Activated T-helper 1 cell treated with anti-CD3 and anti-CD28 coated beads, Interleukin-12 subunit alpha, Interleukin-12 subunit beta, Interleukin-2, Interleukin-4 antibody, amounts not matched to agents 30 ng/mL and 10 ng/mL and 1 ng/mL, durations not matched to agents 14 hours and 24 hours and 36 hours (primary cell): ENCODE measurements around the gene MAB21L3. TPM values are rescaled to one million over a fixed set of nuclear protein-coding genes. Genes with fewer than 3 reads are reported as not detected.
A peak's percentile ranks its signal among the peaks of the same experiment; 100 is the strongest.

Experiments used
- DNase-seq: peaks from one replicate; pipeline ENCODE4 v3.0.0; 2021; ENCODE audit warnings: low spot score
- H3K27ac Mint-ChIP-seq: one replicate; pipeline ENCODE4 v1.8.0; 2021; ENCODE audit warnings: mild to moderate bottlenecking, mixed read lengths
- H3K27me3 Mint-ChIP-seq: one replicate; pipeline ENCODE4 v1.8.0; 2022; ENCODE audit warnings: mild to moderate bottlenecking, moderate library complexity, mixed read lengths; ENCODE audit not compliant: insufficient read depth
- H3K36me3 Mint-ChIP-seq: one replicate; pipeline ENCODE4 v1.8.0; 2021; ENCODE audit warnings: low read depth, mixed read lengths
- H3K4me1 Mint-ChIP-seq: one replicate; pipeline ENCODE4 v1.8.0; 2021; ENCODE audit warnings: low read depth, mixed read lengths
- H3K4me3 Mint-ChIP-seq: one replicate; pipeline ENCODE4 v1.8.0; 2021; ENCODE audit warnings: mild to moderate bottlenecking, moderate library complexity, mixed read lengths
- H3K9me3 Mint-ChIP-seq: one replicate; pipeline ENCODE4 v1.8.0; 2021; ENCODE audit warnings: mixed read lengths
- intact Hi-C: fragments of 100-400 bp; cut with micrococcal nuclease; formaldehyde crosslinking; loops from one replicate; pipeline ENCODE4 v1.15.1; 2024
- total RNA-seq: library from RNA; stranded (reverse); gene quantifications from 2 replicates; pipeline ENCODE4 v1.2.3, GENCODE V29; 2022

MAB21L3 gene
- total RNA-seq, 1 donor from 2014 or later = not detected

DNA sequence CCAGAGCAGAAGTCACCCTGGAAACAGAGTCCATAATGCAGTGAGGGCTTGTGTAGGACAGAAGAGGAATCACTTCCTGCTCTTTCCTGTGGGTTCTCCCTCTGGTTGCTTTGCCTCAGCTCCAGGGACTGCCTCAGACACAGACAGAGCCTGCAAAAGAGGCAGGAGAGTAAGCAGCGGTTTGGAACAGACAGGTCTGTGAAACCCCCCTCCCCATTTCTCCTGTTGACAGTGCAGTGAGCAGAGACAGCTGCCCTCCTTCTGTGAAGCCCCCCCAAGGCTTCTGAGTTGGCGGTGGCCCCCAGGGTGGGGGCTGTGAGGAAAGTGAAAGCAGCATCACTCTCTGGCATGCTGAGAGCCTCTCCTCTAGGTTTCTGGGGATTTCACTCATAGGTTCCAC, 53.0 kb downstream of the MAB21L3 start:
- H3K4me3 Mint-ChIP-seq = no peak overlapping the region
- H3K9me3 Mint-ChIP-seq = no peaks in the 10 kb centered on the region
- H3K27ac Mint-ChIP-seq = no peak overlapping the region
- DNase-seq = no peak
- no peaks in the 10 kb centered on the region for H3K36me3 Mint-ChIP-seq
- H3K27me3 Mint-ChIP-seq = peaks cover 15% of the 10 kb centered on the region
- intact Hi-C loops = no loop called here
- peaks cover 12% of the 10 kb centered on the region for H3K4me1 Mint-ChIP-seq

DNA sequence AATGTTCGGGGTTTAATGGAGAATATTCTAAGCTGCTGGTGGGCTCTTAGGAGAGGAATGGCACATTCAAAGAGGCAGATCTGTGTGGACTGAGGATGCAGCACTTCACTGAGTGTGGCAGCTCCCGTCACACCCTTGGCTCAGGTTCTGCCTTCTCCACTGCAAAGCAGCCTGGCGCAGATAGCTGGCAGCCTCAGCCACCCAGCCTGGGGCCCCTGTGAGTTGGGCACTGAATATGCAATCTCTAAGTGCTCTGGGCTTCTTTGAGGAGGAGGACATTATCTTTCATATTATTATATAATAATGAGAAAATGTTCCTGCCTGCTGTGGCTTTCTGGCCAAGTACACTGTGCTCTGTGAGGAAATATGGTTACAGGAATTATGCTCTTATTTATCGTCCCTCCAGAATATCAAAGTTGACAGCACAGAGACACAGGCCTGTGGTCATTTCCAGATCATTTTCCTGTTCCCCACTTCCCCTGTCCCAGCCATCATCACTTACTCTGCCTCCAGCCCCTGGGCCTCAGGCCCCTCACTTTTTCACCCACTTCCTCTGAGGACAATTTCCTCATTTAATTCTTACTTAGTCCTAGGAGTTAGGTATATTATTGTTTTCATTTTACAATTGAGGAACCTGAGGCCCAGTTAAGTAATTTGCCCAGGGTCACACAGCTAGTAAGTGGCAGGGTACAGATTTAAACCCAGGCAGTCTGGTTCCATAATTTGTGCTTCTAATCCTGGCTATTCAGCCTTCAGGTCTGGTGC, 53.6 kb downstream of the MAB21L3 start:
- intact Hi-C loops = loop anchor here (5.0 kb wide), 2 partner anchors 253 to 1203 kb away; partner anchors contain the start of gene MAN1A2
- H3K27me3 Mint-ChIP-seq = peaks cover 15% of the 10 kb centered on the region

DNA sequence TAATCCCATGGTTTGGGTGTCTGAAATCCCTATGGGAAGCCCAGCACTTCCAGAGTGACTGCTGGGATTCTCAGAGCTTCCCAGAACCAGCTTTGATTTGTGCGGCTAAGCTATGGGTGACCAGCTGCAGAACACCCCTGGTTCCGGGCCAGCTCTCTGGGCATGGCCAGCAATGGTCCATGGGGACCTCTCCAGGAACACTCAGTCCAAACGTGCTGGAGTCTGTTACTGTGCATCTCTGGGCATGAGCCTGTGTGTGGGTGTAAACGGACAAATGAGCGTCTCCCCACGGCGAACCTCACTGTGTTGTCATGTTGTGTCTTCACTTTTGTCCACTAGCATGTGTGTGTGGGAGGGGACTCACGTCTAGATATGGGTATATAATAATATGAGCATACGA, 54.4 kb downstream of the MAB21L3 start:
- H3K36me3 Mint-ChIP-seq = no peaks in the 10 kb centered on the region
- H3K27me3 Mint-ChIP-seq = peaks cover 14% of the 10 kb centered on the region
- no peak for DNase-seq
- H3K4me1 Mint-ChIP-seq = peaks cover 12% of the 10 kb centered on the region
- H3K4me3 Mint-ChIP-seq = no peak overlapping the region
- intact Hi-C loops = loop anchor here (5.0 kb wide), 2 partner anchors 252 to 1202 kb away; partner anchors contain the start of gene MAN1A2
- no peaks in the 10 kb centered on the region for H3K9me3 Mint-ChIP-seq
- no peak overlapping the region for H3K27ac Mint-ChIP-seq

More for the DNA sequence above, 53.6 kb downstream of the MAB21L3 start:
- DNase-seq = no peak
- Mint-ChIP-seq H3K9me3 (no peaks in the 10 kb centered on the region), H3K36me3 (no peaks in the 10 kb centered on the region), H3K4me3 (no peak overlapping the region), H3K4me1 (peaks cover 12% of the 10 kb centered on the region), H3K27ac (no peak overlapping the region)

DNA sequence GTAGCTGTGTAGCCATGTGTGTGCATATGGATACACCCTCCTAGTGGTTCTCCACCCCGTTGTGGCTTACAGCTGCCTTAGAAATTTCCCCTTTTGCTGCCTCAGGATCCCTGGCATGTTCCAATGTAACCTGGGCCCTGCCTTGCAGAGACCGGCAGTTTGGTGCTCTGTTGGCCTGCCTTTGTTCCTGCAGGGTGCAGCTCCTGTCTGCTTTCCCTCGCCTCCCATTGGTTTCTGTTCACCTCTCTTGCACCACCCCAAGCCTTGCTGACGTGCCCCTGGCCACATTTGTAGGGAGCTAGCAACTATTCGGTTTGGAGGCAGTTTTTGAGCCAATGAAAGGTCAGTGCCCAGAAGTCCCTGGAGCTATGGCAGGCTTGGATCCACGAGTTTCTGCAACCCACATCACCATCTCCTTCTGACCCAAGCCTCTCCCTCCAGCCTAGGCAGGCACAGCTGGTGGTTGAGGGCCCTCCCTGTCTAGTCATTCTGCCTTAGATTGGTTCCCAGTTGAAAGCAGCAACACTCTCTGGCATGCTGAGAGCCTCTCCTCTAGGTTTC, 54.9 kb downstream of the MAB21L3 start:
- Mint-ChIP-seq H3K9me3 (no peaks in the 10 kb centered on the region), H3K36me3 (no peaks in the 10 kb centered on the region), H3K27me3 (peaks cover 14% of the 10 kb centered on the region), H3K4me3 (no peak overlapping the region), H3K27ac (no peak overlapping the region), H3K4me1 (peaks cover 12% of the 10 kb centered on the region)
- DNase-seq = no peak
- intact Hi-C loops = loop anchor here (5.0 kb wide), 2 partner anchors 251 to 1201 kb away; partner anchors contain the start of gene MAN1A2

DNA sequence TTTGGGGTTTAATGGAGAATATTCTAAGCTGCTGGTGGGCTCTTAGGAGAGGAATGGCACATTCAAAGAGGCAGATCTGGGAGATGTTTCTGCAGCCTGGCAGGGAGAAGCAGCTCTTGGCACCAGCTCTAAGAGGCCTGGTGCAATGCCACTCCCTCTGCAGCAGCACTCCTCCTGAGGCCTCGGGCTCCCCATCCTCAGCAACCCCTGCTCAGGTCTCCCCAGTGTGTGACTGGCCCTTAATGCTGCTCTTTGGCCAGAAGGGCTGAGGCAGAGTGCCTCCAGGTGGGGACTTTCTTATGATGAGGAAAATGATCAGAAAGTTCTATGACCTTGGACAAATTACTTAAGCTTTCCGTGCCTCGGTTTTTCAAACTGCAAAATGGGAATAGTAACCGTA, 55.5 kb downstream of the MAB21L3 start:
- H3K27ac Mint-ChIP-seq = no peak overlapping the region
- no peak overlapping the region for H3K4me3 Mint-ChIP-seq
- intact Hi-C loops = loop anchor here (5.0 kb wide), 2 partner anchors 251 to 1201 kb away; partner anchors contain the start of gene MAN1A2
- no peak for DNase-seq
- H3K36me3 Mint-ChIP-seq = no peaks in the 10 kb centered on the region
- H3K9me3 Mint-ChIP-seq = no peaks in the 10 kb centered on the region
- H3K27me3 Mint-ChIP-seq = peaks cover 11% of the 10 kb centered on the region
- H3K4me1 Mint-ChIP-seq = peaks cover 12% of the 10 kb centered on the region

DNA sequence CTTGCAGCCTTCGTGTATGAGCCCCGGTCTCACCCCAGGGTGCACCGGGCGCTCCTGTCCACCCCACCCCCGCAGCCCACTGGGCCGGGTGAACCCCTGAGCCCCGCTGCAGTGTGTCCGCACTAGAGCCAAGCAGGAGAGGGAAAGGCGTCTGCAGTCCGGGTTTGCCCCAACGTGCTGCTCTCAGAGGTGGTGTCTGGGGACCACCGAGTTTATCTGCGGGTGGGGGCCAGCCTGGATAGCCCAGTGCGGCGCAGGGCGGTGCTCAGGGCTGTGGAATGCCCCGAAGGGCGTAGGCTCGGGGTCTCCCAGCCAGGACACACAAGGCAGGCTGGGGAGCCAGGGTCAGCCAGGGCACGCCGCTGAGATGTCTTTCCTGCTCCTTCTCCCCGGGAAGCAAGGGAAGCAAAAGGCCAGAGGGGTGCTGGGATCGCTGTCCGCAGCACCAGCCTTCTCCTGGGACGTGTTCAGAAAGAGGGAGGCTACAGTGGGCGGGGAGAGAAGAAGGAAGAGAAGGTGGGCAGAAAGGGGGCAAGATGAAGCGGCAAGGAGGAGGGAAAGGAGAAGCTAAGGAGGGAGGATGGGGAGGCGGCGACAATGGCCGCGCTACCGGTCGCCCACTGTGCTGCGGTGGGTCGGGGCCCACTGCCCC, 56.6 kb downstream of the MAB21L3 start:
- Mint-ChIP-seq H3K36me3 (no peaks in the 10 kb centered on the region), H3K9me3 (no peaks in the 10 kb centered on the region), H3K4me1 (peaks cover 12% of the 10 kb centered on the region), H3K4me3 (peak overlapping the region; percentile 82), H3K27me3 (peaks cover 11% of the 10 kb centered on the region), H3K27ac (peak overlapping the region; percentile 56)
- DNase-seq = no peak
- intact Hi-C loops = loop anchor here (1.0 to 5.0 kb wide), 4 partner anchors 15 to 1200 kb away; partner anchors contain the start of gene MAN1A2

DNA sequence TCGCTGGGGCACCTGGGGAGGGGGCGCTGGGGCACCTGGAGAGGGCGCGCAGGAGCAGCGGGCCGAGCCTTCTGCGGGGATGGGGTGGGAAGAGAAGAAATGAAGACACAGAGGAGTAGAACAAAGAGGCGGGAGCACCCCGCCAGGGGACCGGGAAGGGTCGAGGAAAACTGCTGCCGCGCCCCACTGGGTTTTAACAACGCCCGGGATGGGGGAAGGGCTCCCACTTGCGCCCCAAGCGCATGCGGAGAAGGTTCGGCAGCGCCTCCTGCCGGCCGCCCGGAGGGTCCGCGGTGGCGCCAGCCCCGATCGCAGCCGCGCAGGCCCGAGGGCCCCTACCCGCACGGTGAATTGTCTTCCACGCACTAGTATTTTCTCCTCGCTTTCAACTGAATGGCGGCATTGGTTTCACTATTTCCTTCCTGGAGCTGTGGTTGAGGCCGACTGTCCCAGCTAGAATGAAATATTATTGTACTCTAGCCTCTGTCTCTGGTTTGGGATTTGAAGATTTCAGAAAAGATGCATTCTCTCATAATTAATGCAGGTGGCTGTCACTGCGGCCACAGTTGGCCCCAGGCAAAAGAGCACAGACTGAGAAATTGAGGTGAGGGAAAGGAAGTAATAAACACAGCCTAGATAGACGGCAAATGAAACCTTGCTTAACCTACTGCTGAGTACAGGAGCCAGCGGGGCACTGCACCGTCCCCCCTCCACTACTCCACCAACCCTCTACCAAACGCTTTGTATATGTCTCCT, 57.3 kb downstream of the MAB21L3 start:
- intact Hi-C loops = loop anchor here (1.0 to 5.0 kb wide), 4 partner anchors 16 to 1199 kb away; partner anchors contain the start of gene MAN1A2
- H3K27ac Mint-ChIP-seq = no peak overlapping the region
- DNase-seq = peak; percentile 76
- H3K4me3 Mint-ChIP-seq = peak overlapping the region; percentile 82
- H3K36me3 Mint-ChIP-seq = no peaks in the 10 kb centered on the region
- H3K9me3 Mint-ChIP-seq = no peaks in the 10 kb centered on the region
- H3K4me1 Mint-ChIP-seq = peaks cover 12% of the 10 kb centered on the region
- peaks cover 8% of the 10 kb centered on the region for H3K27me3 Mint-ChIP-seq

DNA sequence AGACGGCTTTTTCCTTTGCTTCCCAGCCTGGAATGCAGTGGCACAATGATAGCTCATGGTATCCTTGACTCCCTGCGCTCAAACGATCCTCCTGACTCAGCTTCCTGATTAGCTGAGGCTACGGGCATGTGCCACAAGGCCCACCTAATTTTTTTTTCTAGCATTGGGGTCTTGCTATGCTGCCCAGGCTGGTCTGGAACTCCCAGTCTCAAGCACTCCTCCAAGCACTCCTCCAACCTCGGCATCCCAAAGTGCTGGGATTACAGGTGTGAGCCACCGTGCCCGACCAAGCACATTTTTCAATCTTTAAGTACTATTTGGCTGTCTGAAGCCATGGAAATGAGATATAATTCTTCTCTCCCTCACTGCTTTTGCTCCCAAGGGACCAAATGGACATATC, 58.7 kb downstream of the MAB21L3 start:
- Mint-ChIP-seq H3K27me3 (peaks cover 7% of the 10 kb centered on the region), H3K4me3 (no peak overlapping the region), H3K4me1 (peaks cover 12% of the 10 kb centered on the region), H3K36me3 (no peaks in the 10 kb centered on the region), H3K27ac (no peak overlapping the region), H3K9me3 (no peaks in the 10 kb centered on the region)
- DNase-seq = no peak
- intact Hi-C loops = loop anchor here (5.0 kb wide), 2 partner anchors 247 to 1197 kb away; partner anchors contain the start of gene MAN1A2

DNA sequence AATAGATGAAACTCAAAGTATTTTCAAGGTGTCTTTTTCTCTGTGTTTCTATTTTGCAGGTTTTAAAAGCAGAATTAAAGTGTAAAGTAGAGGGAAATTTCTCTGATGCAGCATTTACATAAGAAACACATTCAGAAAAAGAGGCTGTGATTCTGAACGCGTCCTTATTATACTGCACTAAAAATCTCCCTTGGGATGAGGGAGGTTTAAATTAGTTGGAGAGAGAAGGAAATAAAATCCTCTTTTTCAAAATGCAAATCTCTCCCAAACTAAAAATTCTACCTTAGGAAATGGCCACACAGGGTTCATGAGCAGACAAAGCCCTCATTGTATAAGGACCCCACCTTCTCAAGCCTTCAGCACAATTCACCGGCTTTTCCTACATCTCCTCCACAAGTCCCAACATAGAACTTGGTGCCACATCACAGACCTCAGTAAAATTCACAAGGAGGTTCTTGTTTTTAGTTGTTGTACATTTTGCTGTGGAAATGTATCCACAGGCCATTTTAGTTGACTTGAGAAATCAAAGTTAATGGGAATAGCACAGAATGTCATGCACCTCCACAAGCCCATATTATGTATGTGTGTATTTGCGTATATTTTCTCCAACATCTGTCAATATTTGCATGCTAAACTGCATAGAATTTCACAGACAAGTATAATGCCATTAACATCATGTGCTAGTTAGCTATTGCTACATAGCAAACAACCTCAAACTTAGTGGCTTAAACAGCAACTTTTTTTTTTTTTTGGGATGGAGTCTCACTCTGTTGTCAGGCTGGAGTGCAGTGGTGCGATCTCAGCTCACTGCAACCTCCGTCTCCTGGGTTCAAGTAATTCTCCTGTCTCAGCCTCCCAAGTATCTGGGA, 59.8 kb downstream of the MAB21L3 start:
- no peak overlapping the region for H3K27ac Mint-ChIP-seq
- H3K4me1 Mint-ChIP-seq = peaks cover 12% of the 10 kb centered on the region
- H3K9me3 Mint-ChIP-seq = no peaks in the 10 kb centered on the region
- H3K4me3 Mint-ChIP-seq = no peak overlapping the region
- intact Hi-C loops = no loop called here
- DNase-seq = no peak
- no peaks in the 10 kb centered on the region for H3K36me3 Mint-ChIP-seq
- peaks cover 6% of the 10 kb centered on the region for H3K27me3 Mint-ChIP-seq

DNA sequence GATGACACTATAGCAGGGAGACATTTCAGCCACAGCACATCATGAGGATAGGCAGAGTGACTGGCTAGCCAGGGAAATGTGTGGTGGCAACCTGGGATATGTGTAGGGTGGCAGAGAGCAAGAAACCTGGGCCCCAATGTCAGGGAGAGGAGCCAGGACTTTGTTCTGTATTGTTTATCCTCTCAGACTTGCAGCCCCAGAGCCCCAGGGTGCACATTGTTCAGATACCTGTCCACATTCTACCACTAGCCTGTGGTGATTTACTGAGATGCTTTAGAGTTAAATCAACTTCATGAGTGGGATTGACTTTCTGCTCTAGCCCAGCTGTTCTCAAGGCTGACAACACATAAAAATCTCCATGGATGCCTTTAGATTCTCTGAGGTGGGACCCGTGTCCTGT, 61.5 kb downstream of the MAB21L3 start:
- Mint-ChIP-seq H3K4me3 (no peak overlapping the region), H3K9me3 (no peaks in the 10 kb centered on the region), H3K36me3 (no peaks in the 10 kb centered on the region), H3K4me1 (peaks cover 8% of the 10 kb centered on the region), H3K27me3 (peaks cover 6% of the 10 kb centered on the region), H3K27ac (no peak overlapping the region)
- intact Hi-C loops = no loop called here
- DNase-seq = no peak

DNA sequence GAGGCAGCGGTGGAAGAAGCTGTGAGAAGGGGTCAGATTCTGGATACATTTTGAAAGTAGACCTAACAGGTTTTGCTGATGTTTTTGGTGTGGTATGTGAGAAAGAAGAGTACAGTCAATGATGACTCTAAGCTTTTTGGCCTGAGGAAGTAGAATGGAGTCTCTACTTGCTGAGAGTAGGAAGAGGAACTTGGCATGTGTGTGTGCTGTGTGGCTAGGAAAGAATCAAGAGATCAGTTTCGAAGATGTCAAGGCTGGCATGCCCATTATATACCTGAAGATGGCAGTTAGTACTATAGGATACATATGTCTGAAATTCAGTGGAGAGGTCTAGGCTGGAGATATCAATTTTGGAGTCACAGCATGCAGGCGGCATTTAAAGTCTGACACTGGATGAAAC, 64.4 kb downstream of the MAB21L3 start:
- Mint-ChIP-seq H3K4me1 (no peaks in the 10 kb centered on the region), H3K27ac (no peak overlapping the region), H3K4me3 (no peak overlapping the region), H3K9me3 (no peaks in the 10 kb centered on the region), H3K27me3 (peaks cover 2% of the 10 kb centered on the region), H3K36me3 (no peaks in the 10 kb centered on the region)
- intact Hi-C loops = no loop called here
- DNase-seq = no peak
